Stimulated activated CD4-positive, alpha-beta T cell treated with anti-CD3 and anti-CD28 coated beads, Interleukin-4, amount 100 ng/mL, for 24 hours (primary cell): ENCODE measurements around the gene PFKP.
"Not testable (repeated sequence)": the region's sequence is repeated elsewhere in the genome, so short reads cannot be mapped to it uniquely, and the experiment has no call there.

ENCODE experiments used
- DNase-seq: peaks from one replicate; pipeline ENCODE4 v3.0.0-alpha.2; 2020

Gene PFKP

GRCh38 chr10:3100856-3101640 lies 33.7 kb downstream of the PFKP start:
- no peak for DNase-seq

- DNase-seq, result no peak
Observed at GRCh38 chr10:3102720-3103427, 35.5 kb downstream of the PFKP start.

- DNase-seq, result no peak
Observed at GRCh38 chr10:3103646-3104045, 36.3 kb downstream of the PFKP start.

GRCh38 chr10:3104251-3104918 lies 37.0 kb downstream of the PFKP start:
- no peak for DNase-seq

- no peak for DNase-seq
Observed at GRCh38 chr10:3105166-3105565, 37.8 kb downstream of the PFKP start.

- DNase-seq, result no peak
Observed at GRCh38 chr10:3105905-3106304, 38.6 kb downstream of the PFKP start.

GRCh38 chr10:3106328-3106727 lies 39.0 kb downstream of the PFKP start:
- not testable (repeated sequence) for DNase-seq

GRCh38 chr10:3106928-3107425 lies 39.6 kb downstream of the PFKP start:
- no peak for DNase-seq

- DNase-seq, result no peak
Observed at GRCh38 chr10:3107426-3107961, 40.1 kb downstream of the PFKP start.

- DNase-seq, result no peak
Observed at GRCh38 chr10:3108033-3108432, 40.7 kb downstream of the PFKP start.

- no peak for DNase-seq
Observed at GRCh38 chr10:3108575-3109105, 41.3 kb downstream of the PFKP start.

GRCh38 chr10:3109196-3109595 lies 41.8 kb downstream of the PFKP start:
- no peak for DNase-seq

- DNase-seq, result no peak
Observed at GRCh38 chr10:3109633-3110032, 42.3 kb downstream of the PFKP start.

- no peak for DNase-seq
Observed at GRCh38 chr10:3110782-3111620, 43.7 kb downstream of the PFKP start.

- no peak for DNase-seq
Observed at GRCh38 chr10:3111621-3112163, 44.3 kb downstream of the PFKP start.

- DNase-seq, result no peak
Observed at GRCh38 chr10:3113343-3113720, 46.0 kb downstream of the PFKP start.

- DNase-seq, result no peak
Observed at GRCh38 chr10:3115685-3116084, 48.3 kb downstream of the PFKP start.

GRCh38 chr10:3116508-3117100 lies 49.3 kb downstream of the PFKP start:
- DNase-seq, result no peak

- DNase-seq, result no peak
Observed at GRCh38 chr10:3117486-3117885, 50.1 kb downstream of the PFKP start.

GRCh38 chr10:3118641-3119091 lies 51.3 kb downstream of the PFKP start:
- no peak for DNase-seq

- no peak for DNase-seq
Observed at GRCh38 chr10:3119796-3120459, 52.6 kb downstream of the PFKP start.
